K562 (cell line): ENCODE data around the gene FOLR2. TPM values are rescaled to one million over a fixed set of nuclear protein-coding genes. Genes with fewer than 3 reads are reported as not detected.

Experiments
- CEBPG ChIP-seq, 3 experiments: fragments of 200-800 bp in 1 of 3; sonication (Bioruptor generic) in 1 of 3; sonication (generic) in 1 of 3; formaldehyde crosslinking in 1 of 3; IDR thresholded peaks in 2 of 3; conservative IDR thresholded peaks in 1 of 3; 2 replicates each; pipeline versions ENCODE4 v1.6.1 to v1.8.0; 2016 to 2022; ENCODE audit warnings: missing compliant biosample characterization in 2 of 3, missing genetic modification characterization in 2 of 3, mild to moderate bottlenecking in 1 of 3, missing genetic modification reagents in 1 of 3
- CHD1 ChIP-seq: fragments of 200-600 bp; sonication (generic); IDR thresholded peaks from one replicate; pipeline ENCODE4 v1.6.1; 2012; ENCODE audit warnings: mild to moderate bottlenecking, moderate library complexity, low read length, inconsistent platforms
- FIP1L1 ChIP-seq: fragments of 200-400 bp; formaldehyde crosslinking; IDR thresholded peaks from 2 replicates; pipeline ENCODE4 v1.6.1; 2018; ENCODE audit warnings: mild to moderate bottlenecking, low read depth, low read length; ENCODE audit not compliant: poor library complexity, severe bottlenecking
- GABPB1 ChIP-seq: sonication (generic); formaldehyde crosslinking; IDR thresholded peaks from 2 replicates; pipeline ENCODE4 v1.8.0; 2022; ENCODE audit warnings: mild to moderate bottlenecking, missing genetic modification reagents
- HMGN3 ChIP-seq: IDR thresholded peaks from 2 replicates; pipeline ENCODE4 v1.6.1; 2011; ENCODE audit warnings: borderline replicate concordance, low read depth, mild to moderate bottlenecking, mixed read lengths, low read length; ENCODE audit not compliant: insufficient read length; ENCODE audit errors: extremely low read depth
- MCM2 ChIP-seq: fragments of 450-650 bp; IDR thresholded peaks from 2 replicates; pipeline ENCODE4 v1.6.1; 2017; ENCODE audit warnings: low read depth, mild to moderate bottlenecking
- NFE2 ChIP-seq: IDR thresholded peaks from 2 replicates; pipeline ENCODE4 v1.6.1; 2014; ENCODE audit warnings: antibody characterized with exemption, low read depth
- PML ChIP-seq: IDR thresholded peaks from 2 replicates; pipeline ENCODE4 v1.6.1; 2012; ENCODE audit warnings: low read length, inconsistent platforms
- POLR2G ChIP-seq: fragments of 200-400 bp; formaldehyde crosslinking; IDR thresholded peaks from 2 replicates; pipeline ENCODE4 v1.6.1; 2017; ENCODE audit warnings: low read depth, mild to moderate bottlenecking, antibody characterized with exemption, low read length, moderate library complexity
- PURB ChIP-seq: sonication (generic); formaldehyde crosslinking; IDR thresholded peaks from 2 replicates; pipeline ENCODE4 v1.9.0; 2021; ENCODE audit warnings: low read depth, mild to moderate bottlenecking, missing genetic modification reagents
- RB1 ChIP-seq: fragments of 450-650 bp; IDR thresholded peaks from 2 replicates; pipeline ENCODE4 v1.6.1; 2017; ENCODE audit warnings: low read depth, mild to moderate bottlenecking
- RBFOX2 ChIP-seq: fragments of 200-400 bp; formaldehyde crosslinking; IDR thresholded peaks from 2 replicates; pipeline ENCODE4 v1.6.1; 2017; ENCODE audit warnings: low read depth, mild to moderate bottlenecking, low read length, moderate library complexity
- UBTF ChIP-seq, 2 experiments: IDR thresholded peaks; 2 replicates each; pipeline ENCODE4 v1.6.1; 2012; ENCODE audit warnings: improper control_type of control experiment in 2 of 2, low read depth in 2 of 2, low read length in 2 of 2, borderline replicate concordance in 1 of 2
- YY1 ChIP-seq, 3 experiments: IDR thresholded peaks; 2 replicates each; pipeline ENCODE4 v1.6.1; 2011; ENCODE audit warnings: low read length in 2 of 3, mild to moderate bottlenecking in 2 of 3, moderate library complexity in 2 of 3, borderline replicate concordance in 1 of 3, control low read depth in 1 of 3, low read depth in 1 of 3; ENCODE audit not compliant: insufficient read depth in 3 of 3, insufficient replicate concordance in 2 of 3, control insufficient read depth in 1 of 3, insufficient read length in 1 of 3; ENCODE audit errors: extremely low read depth in 1 of 3
- ZBTB1 ChIP-seq: sonication (generic); formaldehyde crosslinking; IDR thresholded peaks from 2 replicates; pipeline ENCODE4 v1.8.1; 2023; ENCODE audit warnings: missing genetic modification reagents, low read depth, mild to moderate bottlenecking, borderline replicate concordance
- ZBTB7A ChIP-seq: IDR thresholded peaks from 2 replicates; pipeline ENCODE4 v1.6.1; 2011; ENCODE audit warnings: low read depth, mild to moderate bottlenecking, low read length, moderate library complexity, borderline replicate concordance; ENCODE audit not compliant: control insufficient read depth
- ZFP1 ChIP-seq: fragments of 450-650 bp; formaldehyde crosslinking; IDR thresholded peaks from 2 replicates; pipeline ENCODE4 v1.4.0; 2020; ENCODE audit warnings: mild to moderate bottlenecking, mixed read lengths
- ZNF24 ChIP-seq: fragments of 450-650 bp; IDR thresholded peaks from 2 replicates; pipeline ENCODE4 v1.6.1; 2016
- polyA plus RNA-seq, 8 experiments: library from polyadenylated mRNA; depleted of rRNA in 4 of 8; stranded (reverse) in 5 of 8; unstranded in 3 of 8; fragments of >200 nt; fragmentation: Nextera tagmentation in 2 of 8; fragmentation: Illumina TruSeq in 1 of 8; extraction: Ambion mirVana in 2 of 8; extraction: Trizol in 1 of 8; gene quantifications; 2 replicates each; pipeline versions ENCODE4 v1.2.1 to v1.2.3, GENCODE V29; 2011 to 2014; ENCODE audit warnings: inconsistent platforms in 1 of 8, missing spikeins in 1 of 8
- total RNA-seq, 7 experiments: library from RNA; depleted of rRNA in 6 of 7; stranded (reverse); fragments of >200 nt in 6 of 7; fragmentation: Illumina TruSeq in 2 of 7; extraction: Trizol in 2 of 7; gene quantifications; 2 replicates each; pipeline versions ENCODE4 v1.2.1 to v1.2.3, GENCODE V29; 2011 to 2021; ENCODE audit warnings: low replicate concordance in 1 of 7

FOLR2 gene
- total and polyA plus RNA-seq, 9 of the 15 experiments (the other 6 are each of a cell fraction or from before 2014, with no cell fraction given) = 0.27 TPM; not detected in 8

- TF ChIP-seq ZBTB7A (peak; percentile 35; the same call in 1 of the 2 replicates), POLR2G (peak; percentile 74), ZBTB1 (CRISPR knock-in tag) (0 out of 2 replicates have a peak, but pooled peaks have one; percentile 39), UBTF (IDR thresholded peaks at IDR 0.05; ENCODE audit: borderline replicate concordance in 1 of 2, low read depth in 2 of 2, low read length in 2 of 2) (peak; percentile 64 to 80; a peak in 3 of 4 replicates), HMGN3 (peak; percentile 79), CHD1 (peak; percentile 22), ZFP1 (CRISPR knock-in tag) (no peak), GABPB1 (CRISPR knock-in tag) (peak; percentile 26; the same call in 1 of the 2 replicates), RB1 (0 out of 2 replicates have a peak, but pooled peaks have one; percentile 29), NFE2 (no peak), PURB (CRISPR knock-in tag) (no peak), PML (no peak), RBFOX2 (peak; percentile 64), FIP1L1 (peak; percentile 14), YY1 (IDR thresholded peaks at IDR 0.05; ENCODE audit: borderline replicate concordance in 1 of 3, control insufficient read depth in 1 of 3, extremely low read depth in 1 of 3, insufficient read depth in 3 of 3, insufficient read length in 1 of 3, insufficient replicate concordance in 2 of 3, low read depth in 1 of 3, low read length in 2 of 3) (peak in 1 of 3 experiments; percentile 11), MCM2 (no peak), CEBPG (CRISPR knock-in tag; IDR thresholded peaks at IDR 0.05) (no peak), CEBPG (tag; conservative IDR thresholded peaks at IDR 0.05 in 1 of 2, IDR thresholded peaks at IDR 0.05 in 1 of 2) (no peak), ZNF24 (no peak)
Observed at GRCh38 chr11:72224564-72225410, 8.2 kb downstream of the FOLR2 start, which contains the start of gene INPPL1 (continued).
